HG02588 (cell line): ENCODE measurements around the gene IFTAP.
"Not testable (repeated sequence)": the region's sequence is repeated elsewhere in the genome, so short reads cannot be mapped to it uniquely, and the experiment has no call there.

Experiments used
- ATAC-seq: cut with Tn5 transposase; IDR thresholded peaks from one replicate; pipeline ENCODE4 v1.9.1; 2021; ENCODE audit warnings: mild to moderate bottlenecking, moderate library complexity; ENCODE audit not compliant: unreplicated experiment

IFTAP gene

DNA sequence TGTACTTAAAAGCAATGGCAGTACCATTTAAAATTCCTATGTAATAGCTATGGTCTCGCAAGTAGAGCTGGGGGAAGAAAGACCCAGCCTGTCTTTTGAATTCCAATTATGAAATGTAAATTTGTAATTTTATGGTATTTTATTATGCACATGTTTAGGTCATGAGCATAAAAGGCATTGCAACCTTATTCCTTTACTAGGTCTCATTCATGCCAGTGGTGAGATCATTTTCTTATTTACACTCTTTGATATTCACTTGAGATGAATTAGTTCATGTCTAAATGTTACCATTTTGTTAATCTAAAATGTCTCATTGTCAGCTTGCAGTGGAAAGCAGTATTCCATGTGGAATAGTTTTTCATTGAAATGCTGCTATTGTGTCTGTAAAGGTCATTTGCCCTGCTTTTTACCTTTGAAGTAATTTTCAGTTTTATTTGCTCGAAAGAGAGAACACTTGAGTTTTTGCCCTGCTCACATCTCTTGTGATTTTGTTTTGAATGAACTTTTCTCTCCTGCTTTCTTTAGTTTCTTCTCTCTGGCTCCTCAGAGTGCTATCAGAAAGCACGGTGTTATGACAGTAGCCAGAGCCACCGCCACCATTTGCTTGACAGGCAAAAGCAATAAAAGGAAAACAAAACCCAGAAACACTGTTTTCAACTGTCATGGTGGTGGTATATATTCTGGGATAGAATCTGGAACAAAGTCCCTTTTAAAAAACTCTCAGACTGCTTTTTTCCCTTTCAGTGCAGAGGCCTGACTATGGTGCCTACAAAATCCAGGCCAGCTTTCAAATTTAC, 41.0 kb downstream of the IFTAP start:
- no peak for ATAC-seq

DNA sequence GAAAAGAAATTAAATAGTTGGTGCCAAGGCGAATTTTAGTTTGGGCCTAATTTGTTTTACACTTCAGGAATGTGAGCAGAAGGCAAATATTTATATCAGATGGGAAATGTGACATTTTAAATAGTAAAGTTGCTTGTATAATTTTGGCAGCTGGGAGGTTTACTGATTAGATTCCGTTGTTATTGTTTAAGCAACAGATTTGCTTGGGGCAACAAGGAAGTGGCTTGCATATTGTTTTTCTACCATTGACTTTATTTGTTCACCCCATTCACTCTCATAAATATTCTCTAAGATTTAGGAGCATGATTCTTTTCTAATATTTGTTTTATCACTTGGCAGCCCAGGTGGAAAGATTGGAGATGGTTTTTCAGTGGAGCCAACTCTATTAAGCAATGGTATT, 44.3 kb downstream of the IFTAP start:
- ATAC-seq: no peak

DNA sequence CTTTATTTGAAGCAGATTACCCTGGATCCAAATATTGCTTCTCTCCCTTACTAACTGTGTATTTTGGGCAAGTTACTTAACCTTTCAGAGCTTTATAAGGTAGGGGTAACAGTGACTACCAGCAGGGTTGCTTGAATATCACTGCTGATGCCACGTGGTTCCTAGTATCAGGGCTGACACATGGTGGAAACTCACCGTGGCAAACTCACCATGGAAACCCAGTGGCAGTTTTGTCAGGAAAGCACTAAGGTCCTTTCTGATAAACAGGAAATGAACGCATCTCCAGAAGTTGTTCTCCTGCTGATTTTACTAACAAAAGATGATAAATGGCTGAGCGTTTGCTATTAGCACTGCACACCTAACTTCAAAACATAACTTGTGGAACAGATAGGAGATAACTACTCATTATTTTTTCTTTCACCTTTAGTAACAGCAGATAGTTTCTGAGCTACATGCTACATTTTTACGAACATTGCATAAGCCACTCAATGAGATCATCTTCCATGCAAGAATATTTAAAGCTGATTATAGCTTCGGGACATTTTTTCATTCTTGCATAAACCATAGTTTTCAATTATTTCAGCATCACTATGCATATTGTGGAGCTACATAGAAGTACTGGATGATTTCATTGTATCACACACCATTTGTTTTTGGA, 63.4 kb downstream of the IFTAP start:
- no peak for ATAC-seq

DNA sequence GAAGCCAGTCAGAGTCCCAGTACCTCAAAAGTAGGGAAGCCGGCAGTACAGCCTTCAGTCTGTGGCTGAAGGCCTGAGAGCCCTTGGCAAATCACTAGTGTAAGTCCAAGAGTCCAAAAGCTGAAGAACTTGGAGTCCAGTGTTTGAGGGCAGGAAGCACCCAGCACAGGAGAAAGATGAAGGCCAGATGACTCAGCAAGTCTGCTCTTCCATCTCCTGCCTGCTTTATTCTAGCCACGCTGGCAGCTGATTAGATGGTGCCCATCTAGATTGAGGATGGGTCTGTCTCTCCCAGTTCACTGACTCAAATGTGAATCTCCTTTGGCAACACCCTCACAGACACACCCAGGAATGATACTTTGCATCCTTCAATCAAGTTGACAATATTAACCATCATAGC, 67.1 kb downstream of the IFTAP start:
- not testable (repeated sequence) for ATAC-seq

DNA sequence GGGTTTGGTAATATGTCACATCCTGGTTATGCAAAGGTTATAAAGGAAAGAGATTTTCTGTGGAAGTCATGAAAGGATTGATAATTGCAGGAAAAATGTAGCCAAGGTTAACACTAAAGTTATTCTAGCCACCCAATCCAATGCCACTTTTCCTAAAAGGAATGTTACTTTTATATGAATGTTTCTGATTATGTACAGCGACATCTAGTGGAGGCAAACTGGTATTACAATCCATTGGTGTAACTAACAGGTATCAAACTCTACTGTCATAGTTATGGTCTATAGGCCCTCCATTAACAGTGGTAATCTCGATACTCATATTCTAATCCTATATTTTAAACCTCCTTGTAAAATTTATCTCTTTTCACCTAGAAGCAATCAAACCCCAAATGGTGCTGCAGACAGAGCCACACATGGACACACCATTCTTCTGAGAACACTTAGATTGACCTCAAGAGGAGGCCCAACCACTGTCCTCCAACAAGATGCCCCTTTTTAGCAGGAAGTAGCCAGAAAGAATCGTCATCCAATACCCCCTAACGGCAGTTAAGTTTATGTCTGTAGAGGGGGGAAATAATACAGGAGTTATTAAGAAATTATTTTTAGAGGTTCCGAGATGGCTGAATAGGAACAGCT, 78.6 kb downstream of the IFTAP start:
- ATAC-seq: no peak

DNA sequence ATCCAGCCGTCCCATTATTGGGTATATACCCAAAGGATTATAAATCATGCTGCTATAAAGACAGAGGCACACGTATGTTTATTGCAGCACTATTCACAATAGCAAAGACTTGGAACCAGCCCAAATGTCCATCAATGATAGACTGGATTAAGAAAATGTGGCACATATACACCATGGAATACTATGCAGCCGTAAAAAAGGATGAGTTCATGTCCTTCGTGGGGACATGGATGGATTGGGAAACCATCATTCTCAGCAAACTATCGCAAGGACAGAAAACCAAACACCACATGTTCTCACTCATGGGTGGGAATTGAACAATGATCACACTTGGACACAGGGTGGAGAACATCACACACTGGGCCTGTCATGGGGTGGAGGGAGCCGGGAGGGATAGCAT, 85.2 kb downstream of the IFTAP start:
- ATAC-seq: not testable (repeated sequence)

DNA sequence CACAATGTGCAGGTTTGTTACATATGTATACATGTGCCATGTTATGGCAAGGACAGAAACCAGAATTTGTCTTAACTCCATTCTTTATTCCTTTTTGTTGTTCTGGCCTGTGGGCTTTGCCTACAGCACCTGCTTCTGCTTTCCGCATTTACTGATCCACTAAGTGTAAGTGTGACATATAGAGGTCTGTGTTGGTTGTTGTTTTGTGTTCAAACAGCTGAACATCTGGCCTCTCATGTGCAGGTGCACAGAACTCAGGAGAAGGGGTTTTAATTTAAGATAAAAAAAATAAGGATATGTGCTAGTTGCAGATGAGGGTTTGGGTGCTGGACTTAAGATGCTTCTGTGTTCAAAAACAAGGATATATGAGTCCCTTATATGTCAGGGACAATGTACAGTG, 89.5 kb downstream of the IFTAP start:
- ATAC-seq: no peak

DNA sequence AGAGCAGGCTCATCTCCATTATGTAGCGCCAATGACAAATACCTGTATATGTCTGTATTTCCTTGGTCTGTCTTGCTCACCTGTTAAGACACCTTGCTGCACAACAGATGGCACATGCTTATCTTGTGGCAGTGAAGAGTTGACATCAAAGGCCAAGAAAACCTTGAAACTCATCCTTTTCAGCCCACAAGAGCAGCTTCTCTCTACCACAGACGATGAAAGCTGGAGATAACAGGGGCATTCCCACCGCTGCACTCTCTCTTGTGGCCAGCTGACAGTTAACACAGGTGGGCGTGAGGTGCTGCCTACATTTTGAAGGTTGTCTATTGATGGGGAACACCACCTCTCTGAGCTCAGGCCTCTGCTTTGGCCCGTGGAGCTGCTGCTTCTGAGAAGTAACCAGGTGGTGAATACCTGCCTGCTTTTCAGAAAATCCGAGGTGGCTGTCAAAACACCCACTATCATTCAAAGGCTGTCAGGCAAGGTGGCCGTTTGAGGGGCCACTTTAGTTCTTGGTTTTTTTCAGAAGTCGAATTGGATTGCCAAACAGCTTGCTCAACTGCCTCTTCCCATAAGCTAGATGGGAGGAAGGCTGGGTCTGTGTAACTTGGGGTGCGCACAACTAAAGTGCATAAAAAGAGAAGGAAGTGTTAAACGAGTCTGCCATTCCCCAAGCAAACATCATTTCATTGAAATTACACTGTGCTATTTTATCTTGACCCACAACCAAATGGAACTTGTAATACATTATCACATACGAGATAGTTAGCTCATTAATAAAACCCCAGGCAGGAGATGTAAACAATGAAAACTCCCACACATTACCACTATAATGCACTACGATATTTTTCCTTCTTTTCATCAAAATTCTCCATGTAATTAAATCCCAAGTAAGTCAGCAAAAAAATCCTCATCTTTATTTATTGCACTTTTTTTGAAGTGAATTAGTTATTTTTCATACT, 90.8 kb downstream of the IFTAP start:
- ATAC-seq: no peak

DNA sequence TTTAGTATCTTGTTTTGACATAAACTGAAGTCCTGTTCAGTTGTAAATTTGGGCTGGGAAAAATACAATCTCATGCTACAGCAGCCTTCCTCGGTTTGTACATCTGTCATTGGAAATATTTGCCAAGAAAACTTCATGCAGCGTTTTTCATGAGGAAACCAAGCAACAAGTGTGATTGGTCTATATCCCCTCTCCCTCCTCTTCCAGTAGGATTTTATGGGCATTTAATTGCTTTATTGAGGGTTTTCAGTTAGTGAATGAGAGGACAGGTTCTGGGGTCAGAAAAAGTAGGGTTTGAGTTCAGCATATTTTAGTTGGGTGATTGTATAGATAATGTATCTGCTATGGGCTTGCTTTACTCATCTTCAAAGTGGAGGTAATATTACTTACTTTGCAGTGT, 93.8 kb downstream of the IFTAP start:
- no peak for ATAC-seq

DNA sequence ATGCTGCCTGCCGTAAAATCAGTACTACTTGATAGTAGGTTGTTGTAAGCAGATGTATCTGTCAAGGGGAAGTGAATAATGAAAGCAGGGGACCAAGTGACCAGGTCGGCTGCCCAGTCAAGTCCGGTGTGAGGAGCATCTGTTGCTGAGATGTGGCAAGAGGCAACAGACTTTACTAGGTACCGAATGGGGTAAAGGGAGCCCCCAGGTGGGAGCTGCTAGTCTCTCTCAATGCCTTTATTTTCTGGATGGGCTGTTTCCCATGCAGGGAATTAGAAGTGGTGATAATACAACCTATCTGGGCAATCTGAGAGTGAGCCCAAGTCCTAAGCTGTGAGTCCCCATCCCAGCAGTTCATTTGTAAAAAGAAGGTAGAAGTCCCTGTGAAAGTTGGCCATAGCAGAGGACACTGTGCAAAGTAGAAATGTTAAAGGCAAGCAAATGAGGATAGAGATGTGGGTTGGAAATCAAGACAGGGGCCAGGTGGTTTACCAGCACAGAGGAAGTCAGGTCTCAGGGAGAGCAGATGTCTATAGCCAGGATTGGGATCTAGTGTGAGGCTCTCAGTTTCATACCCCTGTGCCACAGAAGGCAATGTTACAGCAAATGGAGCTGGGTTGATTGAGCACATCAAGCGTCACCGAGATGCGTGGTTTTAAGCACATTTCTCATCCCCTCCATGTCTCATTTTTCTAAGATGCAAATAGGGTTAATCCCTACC, 94.4 kb downstream of the IFTAP start:
- ATAC-seq: no peak

DNA sequence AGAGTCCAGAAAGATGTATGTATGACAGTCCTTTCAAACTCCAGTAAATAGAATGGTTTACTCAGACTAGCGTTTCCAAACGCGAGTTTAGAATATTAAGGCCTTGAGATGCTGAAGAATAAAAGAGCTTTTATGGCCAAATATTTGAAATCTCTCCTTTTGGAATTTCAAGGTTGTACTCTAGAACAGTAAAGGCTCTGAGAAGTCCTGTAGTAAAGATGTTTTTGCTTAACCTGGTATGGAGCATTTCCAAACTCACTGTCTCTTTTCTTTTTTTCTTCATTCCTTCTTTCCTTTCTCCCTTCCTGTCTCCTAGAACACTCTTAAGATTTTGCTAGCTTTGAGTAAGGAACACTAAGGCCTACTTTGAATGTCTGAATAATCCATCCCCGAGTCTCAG, 95.1 kb downstream of the IFTAP start:
- no peak for ATAC-seq

DNA sequence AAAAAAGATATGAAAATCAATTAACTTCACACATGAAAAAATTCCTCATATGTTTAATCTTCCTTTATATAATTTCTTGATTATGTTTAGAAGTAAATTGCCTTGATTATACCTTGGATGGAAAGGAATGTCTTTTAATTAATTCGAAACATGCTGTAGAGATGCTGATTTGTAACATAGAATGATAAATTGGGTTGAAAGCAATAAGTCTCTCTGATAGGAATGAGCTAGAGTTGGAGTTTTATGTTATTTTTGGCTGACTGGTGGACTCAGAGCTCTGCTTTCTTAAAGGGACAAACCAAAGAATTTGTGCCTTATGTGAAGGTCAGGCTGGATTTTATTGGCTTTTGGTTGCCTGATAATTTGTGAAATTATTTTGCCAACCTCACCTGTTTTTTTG, 98.4 kb downstream of the IFTAP start:
- ATAC-seq: no peak

DNA sequence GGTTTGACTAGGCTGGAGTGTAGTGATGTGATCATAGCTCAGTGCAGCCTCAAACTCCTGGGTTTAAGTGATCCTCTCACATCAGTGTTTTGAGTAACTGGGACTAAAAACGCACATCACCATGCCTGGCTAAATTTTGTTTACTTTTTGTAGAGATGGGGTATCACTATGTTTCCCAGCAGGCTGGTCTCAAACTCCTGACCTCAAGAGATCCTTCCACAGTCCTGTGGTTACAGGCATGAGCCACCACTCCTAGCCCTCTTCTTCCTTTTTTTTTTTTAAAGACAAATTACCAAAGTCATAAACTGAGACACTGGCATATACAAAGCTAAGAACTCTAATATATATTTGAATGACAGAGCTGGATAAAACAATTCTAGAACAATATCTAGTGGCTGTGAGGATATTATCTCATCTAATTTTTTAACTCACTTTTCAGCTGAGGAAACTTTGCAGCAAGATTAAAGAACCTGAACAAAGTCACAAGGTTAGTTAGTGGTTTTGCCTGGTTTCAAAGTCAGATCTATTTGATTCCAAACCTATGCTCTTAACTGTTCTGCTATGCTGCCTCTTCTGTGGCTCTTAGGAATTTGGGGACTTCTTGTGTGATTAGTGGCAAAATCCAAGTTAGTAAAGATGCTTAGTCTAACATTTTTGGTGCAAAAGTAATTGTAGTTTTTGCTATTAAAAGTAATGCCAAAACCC, 99.0 kb downstream of the IFTAP start:
- no peak for ATAC-seq

DNA sequence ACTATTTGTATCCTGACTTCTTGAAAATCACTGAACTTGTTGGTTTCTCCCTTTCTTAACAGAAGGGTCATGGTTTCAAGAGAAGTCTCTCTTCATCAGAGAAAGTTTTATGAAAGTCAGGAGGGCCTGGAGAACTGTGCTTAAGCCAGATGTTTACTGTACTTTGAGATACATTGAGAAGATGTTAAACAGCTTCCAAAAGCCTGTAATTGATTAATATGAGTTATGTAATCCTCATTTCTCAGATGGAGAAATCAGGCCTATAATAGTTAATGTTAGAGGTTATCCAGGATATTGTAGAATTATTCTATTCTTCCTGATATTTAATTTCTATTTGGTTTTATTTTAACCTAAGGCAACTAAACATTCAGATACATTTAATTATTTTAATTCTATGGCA, 100.8 kb downstream of the IFTAP start:
- ATAC-seq: no peak

DNA sequence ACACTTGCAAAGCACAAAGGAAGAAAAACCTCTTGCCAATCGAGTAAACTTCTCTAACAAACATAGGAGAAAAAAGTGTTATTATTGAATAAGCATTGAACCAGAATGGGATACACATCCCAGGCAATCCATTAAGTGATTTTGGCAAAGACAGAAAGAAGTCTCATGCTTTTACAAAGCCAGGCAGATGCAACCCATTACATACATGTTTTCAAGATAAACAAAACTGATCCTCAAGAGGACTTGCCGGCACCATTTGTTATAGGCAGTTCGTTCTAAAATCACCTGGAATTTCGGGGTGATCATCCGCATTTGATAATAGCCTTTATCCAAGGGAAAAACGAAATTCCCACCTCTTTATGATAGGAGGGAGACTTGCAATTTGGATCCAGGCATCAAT, 101.3 kb downstream of the IFTAP start:
- ATAC-seq: no peak

DNA sequence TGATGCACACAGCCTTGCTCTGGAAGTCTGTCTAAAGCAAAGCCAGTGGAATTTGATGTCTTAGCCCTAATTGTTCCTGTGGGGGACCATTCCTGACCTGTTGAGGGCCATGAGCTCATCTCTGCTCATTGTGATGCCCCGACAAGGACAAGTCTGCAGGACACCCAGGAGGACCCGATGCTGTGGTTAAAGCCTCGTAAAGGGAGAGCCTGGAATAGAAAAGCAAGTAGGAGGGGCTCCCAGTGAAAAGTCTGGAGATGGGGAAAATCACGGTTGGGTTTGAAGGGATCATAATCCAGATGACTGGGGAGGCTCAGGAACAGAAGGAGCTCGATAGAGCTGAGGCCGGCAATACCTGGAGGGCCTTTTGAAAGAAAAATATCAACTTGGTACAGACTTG, 102.2 kb downstream of the IFTAP start:
- no peak for ATAC-seq

DNA sequence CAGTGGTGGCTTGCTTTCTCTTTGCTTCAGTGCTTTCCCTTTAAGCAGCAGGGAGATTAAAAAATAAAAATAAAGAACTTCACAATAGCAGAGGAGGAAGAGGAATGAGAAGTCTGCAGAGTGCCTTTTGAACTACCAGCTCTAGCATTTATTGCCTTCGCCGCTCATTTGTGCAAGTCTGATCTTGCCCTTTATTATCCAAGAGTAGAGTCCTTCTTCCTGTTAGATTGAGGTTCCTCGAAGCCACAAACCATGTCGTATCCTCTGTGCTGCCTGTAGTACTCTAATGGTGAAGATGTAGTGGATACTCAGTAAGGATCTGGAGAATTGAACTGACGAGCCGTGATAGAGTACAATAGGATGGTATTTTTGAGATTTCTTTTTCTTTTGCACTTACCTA, 105.0 kb downstream of the IFTAP start:
- no peak for ATAC-seq

DNA sequence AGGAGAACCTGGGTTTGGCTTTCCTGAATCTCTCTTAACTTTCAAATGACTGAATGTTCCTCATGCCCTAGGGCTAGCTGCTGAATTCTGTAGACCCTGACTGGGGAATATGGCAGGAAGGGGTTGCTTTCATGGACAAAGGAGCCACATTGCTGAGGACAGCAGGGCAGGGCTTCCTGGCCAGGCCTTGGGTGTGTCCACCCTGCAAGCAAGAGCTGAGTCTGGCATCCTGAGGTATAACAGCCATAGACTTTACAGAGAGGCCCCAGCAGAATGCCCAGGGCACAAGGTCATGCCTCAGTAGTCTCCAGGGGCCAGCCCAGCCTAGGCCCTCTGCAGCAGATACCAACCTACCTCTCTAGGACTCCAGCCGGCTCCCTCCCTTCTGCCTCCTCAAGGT, 105.9 kb downstream of the IFTAP start:
- no peak for ATAC-seq

DNA sequence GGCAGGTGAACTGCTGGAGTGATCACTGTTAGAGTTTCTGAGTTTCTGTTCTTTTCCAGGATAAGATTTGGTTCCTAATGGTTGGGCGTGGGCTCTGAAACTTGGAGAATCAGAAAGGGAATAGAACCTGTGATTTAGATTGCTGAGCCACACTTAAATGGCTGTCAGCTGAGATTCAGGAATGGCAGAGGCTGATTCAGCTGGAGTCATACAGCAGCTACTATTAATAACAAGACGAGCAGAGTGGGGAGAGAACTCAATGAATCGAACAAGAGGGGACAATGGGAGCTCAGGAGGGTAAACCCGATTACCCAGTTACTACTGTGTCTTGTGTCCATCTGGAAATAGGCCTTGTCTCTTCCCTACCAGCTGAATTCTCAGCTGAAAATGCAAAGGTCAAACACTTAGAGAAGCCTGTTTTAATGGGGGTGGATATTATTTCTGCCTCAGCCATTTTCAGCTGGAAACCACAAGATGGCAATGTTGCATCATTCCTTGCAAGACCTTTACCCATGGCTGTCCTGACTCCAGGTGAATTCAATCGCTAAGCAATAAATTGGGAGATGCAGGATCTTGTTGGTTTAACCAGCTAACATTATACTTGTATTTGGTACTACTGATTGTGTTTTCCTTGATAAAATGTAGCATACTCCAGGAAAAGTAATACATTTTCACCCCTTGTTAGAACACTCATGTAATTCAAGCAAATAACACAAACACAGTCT, 108.2 kb downstream of the IFTAP start:
- peak; percentile 59 for ATAC-seq
